GM12878 (cell line): ENCODE data around the gene FGGY. TPM values are rescaled to one million over a fixed set of nuclear protein-coding genes. Genes with fewer than 3 reads are reported as not detected.

Experiments
- ATAC-seq: fragments of 200-7000 bp; cut with Tn5 transposase; 3 replicates; pipeline ENCODE4 v1.9.1; 2020; ENCODE audit warnings: mild to moderate bottlenecking, moderate library complexity
- BruUV-seq: library from RNA; stranded (reverse); fragments of 400-500 nt; replicated peaks from 2 replicates; lab custom pipeline; 2021; lab: Mats Ljungman, UMichigan
- CTCF ChIA-PET: fragments of 300-600 bp; sonication (Branson Sonifier 250); formaldehyde crosslinking; extraction: SDS; loops from one replicate; lab custom pipeline; 2021; ENCODE audit warnings: inconsistent platforms; lab: Yijun Ruan, JAX
- POLR2A ChIA-PET: fragments of 350-600 bp; formaldehyde crosslinking; extraction: SDS; loops from one replicate; lab custom pipeline; 2021; ENCODE audit warnings: inconsistent platforms; lab: Charles Lee
- RAD21 ChIA-PET: fragments of 300-600 bp; sonication (Branson Sonifier 250); formaldehyde crosslinking; loops from one replicate; lab custom pipeline; 2023; ENCODE audit warnings: antibody characterized with exemption; ENCODE audit not compliant: unreplicated experiment; lab: Charles Lee
- SMC1A ChIA-PET: fragments of 300-600 bp; sonication (Branson Sonifier 250); formaldehyde crosslinking; loops from one replicate; lab custom pipeline; 2023; ENCODE audit not compliant: unreplicated experiment, uncharacterized antibody; lab: Charles Lee
- DNase-seq: peaks from one replicate; pipeline ENCODE4 v3.0.0-alpha.2; 2011; ENCODE audit warnings: low read depth, low spot score
- FAIRE-seq: peaks from 3 replicates; lab custom pipeline; 2011; peaks lifted over from hg19 to GRCh38; lab: Jason Lieb, UNC
- H2AFZ ChIP-seq: 2 replicates; pipeline ENCODE4 v1.6.0; 2011; ENCODE audit warnings: low read depth, low read length, control low read depth; ENCODE audit not compliant: control insufficient read depth
- H3K27ac ChIP-seq: 2 replicates; pipeline ENCODE4 v1.5.1; 2011; ENCODE audit warnings: control low read depth; ENCODE audit not compliant: control insufficient read depth, insufficient read depth
- H3K27me3 ChIP-seq, 2 experiments: replicated peaks in 1 of 2; 2 replicates each; pipeline versions ENCODE4 v1.6.0 to v1.6.1; 2011; ENCODE audit warnings: low read length in 1 of 2; ENCODE audit not compliant: control insufficient read depth in 2 of 2, insufficient read depth in 2 of 2
- H3K36me3 ChIP-seq, 2 experiments: 2 replicates each; pipeline ENCODE4 v1.5.1; 2011; ENCODE audit warnings: low read length in 1 of 2; ENCODE audit not compliant: control insufficient read depth in 2 of 2, insufficient read depth in 2 of 2
- H3K4me1 ChIP-seq: 2 replicates; pipeline ENCODE4 v1.6.1; 2011; ENCODE audit warnings: mild to moderate bottlenecking, low read length, moderate library complexity, mixed read lengths; ENCODE audit not compliant: control insufficient read depth, insufficient read depth
- H3K4me2 ChIP-seq: 2 replicates; pipeline ENCODE4 v1.6.0; 2011; ENCODE audit warnings: control low read depth; ENCODE audit not compliant: control insufficient read depth, insufficient read depth
- H3K4me3 ChIP-seq: fragments of 200-600 bp; sonication (generic); 2 replicates; pipeline ENCODE4 v1.5.1; 2016
- H3K79me2 ChIP-seq: 2 replicates; pipeline ENCODE4 v1.6.0; 2011; ENCODE audit warnings: low read length; ENCODE audit not compliant: control insufficient read depth, insufficient read depth
- H3K9ac ChIP-seq: 2 replicates; pipeline ENCODE4 v1.8.0; 2011; ENCODE audit warnings: low read length, control low read depth, mixed read lengths; ENCODE audit not compliant: control insufficient read depth, insufficient read depth
- H3K9me3 ChIP-seq: replicated peaks from 3 replicates; pipeline ENCODE4 v1.5.1; 2011; ENCODE audit warnings: mild to moderate bottlenecking, low read length; ENCODE audit not compliant: control insufficient read depth, insufficient read depth
- H4K20me1 ChIP-seq: 2 replicates; pipeline ENCODE4 v1.6.0; 2011; ENCODE audit not compliant: control insufficient read depth, insufficient read depth
- BACH1 ChIP-seq: fragments of 450-650 bp; IDR thresholded peaks from 2 replicates; pipeline ENCODE4 v1.6.1; 2017; ENCODE audit warnings: mild to moderate bottlenecking, borderline replicate concordance
- EGR1 ChIP-seq, 2 experiments: IDR thresholded peaks; 1 replicate in 1 of 2; 2 replicates in 1 of 2; pipeline ENCODE4 v1.6.1; 2011 to 2012; ENCODE audit warnings: low read depth in 2 of 2, low read length in 2 of 2, borderline replicate concordance in 1 of 2, mild to moderate bottlenecking in 1 of 2, moderate library complexity in 1 of 2
- REST ChIP-seq: IDR thresholded peaks from 2 replicates; pipeline ENCODE4 v1.6.1; 2012; ENCODE audit warnings: mild to moderate bottlenecking, low read depth, low read length
- SIX5 ChIP-seq: IDR thresholded peaks from 2 replicates; pipeline ENCODE4 v1.6.1; 2011; ENCODE audit warnings: mild to moderate bottlenecking, low read depth, low read length, moderate library complexity; ENCODE audit not compliant: severe bottlenecking
- TARDBP ChIP-seq: IDR thresholded peaks from 2 replicates; pipeline ENCODE4 v1.6.1; 2016; ENCODE audit warnings: borderline replicate concordance
- USF2 ChIP-seq: IDR thresholded peaks from 2 replicates; pipeline ENCODE4 v1.6.1; 2011; ENCODE audit warnings: low read depth, low read length, improper control_type of control experiment, borderline replicate concordance
- ZBTB4 ChIP-seq: fragments of 450-650 bp; formaldehyde crosslinking; IDR thresholded peaks from 2 replicates; pipeline ENCODE4 v1.4.0; 2022; ENCODE audit warnings: mild to moderate bottlenecking, moderate library complexity
- ZZZ3 ChIP-seq: IDR thresholded peaks from 2 replicates; pipeline ENCODE4 v1.6.1; 2011; ENCODE audit warnings: low read depth; ENCODE audit not compliant: control insufficient read depth, insufficient read length
- WGBS: methylation state at CpG from one replicate; pipeline ENCODE4 v1.1.6; 2016; ENCODE audit warnings: low lambda C conversion rate; ENCODE audit not compliant: insufficient replicate concordance, insufficient coverage; ENCODE audit errors: missing lambda C conversion rate; 5-methylcytosine and 5-hydroxymethylcytosine counted together
- in situ Hi-C: fragments of 300-500 bp; cut with MboI; formaldehyde crosslinking; loops from 9 replicates; pipeline ENCODE4 v1.14.3; 2018; ENCODE audit warnings: mixed read lengths
- intact Hi-C: fragments of 100-400 bp; cut with micrococcal nuclease; formaldehyde crosslinking; loops from one replicate; pipeline ENCODE4 v1.14.2; 2022; ENCODE audit not compliant: unreplicated experiment
- polyA plus RNA-seq, 11 experiments: library from polyadenylated mRNA; depleted of rRNA in 4 of 11; unstranded in 6 of 11; stranded (reverse) in 5 of 11; fragments of >200 nt; fragmentation: Nextera tagmentation in 4 of 11; fragmentation: Illumina TruSeq in 1 of 11; extraction: Ambion mirVana in 4 of 11; extraction: Trizol in 1 of 11; gene quantifications; 1 replicate in 1 of 11; 2 replicates in 10 of 11; pipeline versions ENCODE4 v1.2.1 to v1.2.3, GENCODE V29; 2011 to 2016; ENCODE audit warnings: inconsistent platforms in 2 of 11, missing spikeins in 2 of 11, low read depth in 1 of 11
- total RNA-seq, 4 experiments: library from RNA; depleted of rRNA in 3 of 4; stranded (reverse); fragments of >200 nt in 3 of 4; fragmentation: Illumina TruSeq in 1 of 4; extraction: Trizol in 1 of 4; gene quantifications; 2 replicates each; pipeline versions ENCODE4 v1.2.1 to v1.2.3, GENCODE V29; 2013 to 2021

FGGY gene
- total and polyA plus RNA-seq, 10 of the 15 experiments (the other 5 are each of a cell fraction or from before 2014, with no cell fraction given): 6.2 to 11.9 (median 7.5) TPM

GRCh38 chr1:59704716-59705115 lies 407.8 kb downstream of the FGGY start:
- in situ Hi-C loops: loop anchor here (25.0 kb wide), 1 partner anchor 967 kb away; no protein-coding TSS in a partner anchor
- WGBS: 26% methylated on average over 2 of the region's 2 CpGs
- no peaks in the 10 kb centered on the region for H3K36me3 ChIP-seq

More at GRCh38 chr1:59704716-59705115, 407.8 kb downstream of the FGGY start:
- TF ChIP-seq EGR1 (IDR thresholded peaks at IDR 0.05; ENCODE audit: borderline replicate concordance in 1 of 2, low read depth in 2 of 2, low read length in 2 of 2) (no peak), SIX5 (no peak), BACH1 (no peak), ZBTB4 (CRISPR knock-in tag) (no peak), TARDBP (no peak), USF2 (no peak), ZZZ3 (no peak), REST (no peak)
- no peak overlapping the region for H3K4me2 ChIP-seq
- H3K9me3 ChIP-seq: no peaks in the 10 kb centered on the region
- ATAC-seq (no peak), FAIRE-seq (no peak), DNase-seq (no peak)
- H3K4me3 ChIP-seq: no peak overlapping the region
- no peaks in the 10 kb centered on the region for H3K79me2 ChIP-seq
- ChIA-PET CTCF (interaction anchor here (1.1 to 3.6 kb wide), 2 partner anchors 55 to 932 kb away, joined by 3 to 13 read pairs; no protein-coding TSS in a partner anchor), RAD21 (interaction anchor here (1.3 kb wide), 1 partner anchor 9 kb away, joined by 3 read pairs; no protein-coding TSS in a partner anchor), SMC1A (interaction anchor here (1.9 kb wide), 1 partner anchor 54 kb away, joined by 7 read pairs; no protein-coding TSS in a partner anchor), POLR2A (no interaction called here)
- intact Hi-C loops: no loop called here
- no peak overlapping the region for H3K9ac ChIP-seq
- H3K27me3 ChIP-seq: no peaks in the 10 kb centered on the region
- no peaks in the 10 kb centered on the region for H3K4me1 ChIP-seq
- H4K20me1 ChIP-seq: no peaks in the 10 kb centered on the region
- no TSS peak for BruUV-seq
- H3K27ac ChIP-seq: no peak overlapping the region
- H2AFZ ChIP-seq: no peak overlapping the region
